ENCODE data around the gene C15orf39. TPM values are rescaled to one million over a fixed set of nuclear protein-coding genes. Genes with fewer than 3 reads are reported as not detected.

Gene C15orf39
- total RNA-seq, 1 donor: 8.1 TPM

- TF ChIP-seq CTCF (IDR thresholded peaks at IDR 0.05; ENCODE audit: insufficient read depth, low read length): no peak
- no peak overlapping the region for H3K4me3 ChIP-seq (ENCODE audit: low read depth, low read length)
- no peak for DNase-seq (ENCODE audit: low read depth)
Observed at GRCh38 chr15:75174102-75174501, 27.6 kb upstream of the C15orf39 start.

- no peak overlapping the region for H3K4me3 ChIP-seq (ENCODE audit: low read depth, low read length)
- no peak for TF ChIP-seq CTCF (IDR thresholded peaks at IDR 0.05; ENCODE audit: insufficient read depth, low read length)
- DNase-seq (ENCODE audit: low read depth): no peak
Observed at GRCh38 chr15:75174729-75175128, 27.0 kb upstream of the C15orf39 start.

GRCh38 chr15:75176396-75176761, 25.3 kb upstream of the C15orf39 start:
- no peak for DNase-seq (ENCODE audit: low read depth)
- no peak overlapping the region for H3K4me3 ChIP-seq (ENCODE audit: low read depth, low read length)
- TF ChIP-seq CTCF (IDR thresholded peaks at IDR 0.05; ENCODE audit: insufficient read depth, low read length): no peak

- no peak for TF ChIP-seq CTCF (IDR thresholded peaks at IDR 0.05; ENCODE audit: insufficient read depth, low read length)
- H3K4me3 ChIP-seq (ENCODE audit: low read depth, low read length): no peak overlapping the region
- DNase-seq (ENCODE audit: low read depth): no peak
Observed at GRCh38 chr15:75177360-75178071, 24.2 kb upstream of the C15orf39 start.

- no peak for DNase-seq (ENCODE audit: low read depth)
- no peak overlapping the region for H3K4me3 ChIP-seq (ENCODE audit: low read depth, low read length)
- no peak for TF ChIP-seq CTCF (IDR thresholded peaks at IDR 0.05; ENCODE audit: insufficient read depth, low read length)
Observed at GRCh38 chr15:75178171-75178937, 23.3 kb upstream of the C15orf39 start.

GRCh38 chr15:75178938-75179745, 22.5 kb upstream of the C15orf39 start:
- no peak for DNase-seq (ENCODE audit: low read depth)
- no peak overlapping the region for H3K4me3 ChIP-seq (ENCODE audit: low read depth, low read length)
- TF ChIP-seq CTCF (IDR thresholded peaks at IDR 0.05; ENCODE audit: insufficient read depth, low read length): no peak
